ENCODE data around the gene PDCD6IP.

DNA sequence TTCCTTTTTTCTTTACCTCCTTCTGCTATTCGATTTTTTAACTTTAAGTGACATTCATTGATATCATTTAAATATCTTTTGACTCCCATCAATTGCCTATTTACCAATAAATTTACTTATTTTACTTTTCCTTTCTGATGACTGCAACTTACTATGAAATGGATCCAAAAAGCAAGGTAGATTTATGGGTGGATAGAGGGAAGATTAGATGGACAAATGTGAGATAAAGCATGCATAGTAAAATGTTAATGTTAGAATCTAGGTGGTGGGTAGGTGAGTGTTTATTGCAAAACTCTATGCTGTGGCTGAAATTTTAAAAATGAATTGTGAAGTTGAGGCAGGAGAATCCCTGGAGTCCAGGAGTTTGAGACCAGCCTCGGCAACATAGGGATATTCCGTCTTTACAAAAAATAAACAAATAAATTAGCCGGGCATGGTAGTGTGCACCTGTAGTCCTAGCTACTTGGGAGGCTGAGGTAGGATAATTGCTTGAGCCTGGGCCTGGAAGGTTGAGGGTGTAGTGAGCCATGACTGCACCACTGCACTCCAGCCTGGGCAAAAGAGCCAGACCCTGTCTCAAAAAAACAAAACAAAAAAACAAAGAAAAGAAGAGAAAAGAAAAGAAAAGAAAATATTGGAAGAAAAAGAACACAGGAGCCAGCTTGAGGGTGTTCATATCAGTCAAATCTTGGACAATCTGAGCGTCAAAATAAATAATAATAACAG lies 6.1 kb upstream of the PDCD6IP start:
- no peak for TF ChIP-seq REL (CRISPR knock-in tag; conservative IDR thresholded peaks at IDR 0.05)
- TF ChIP-seq, protein P1, sequence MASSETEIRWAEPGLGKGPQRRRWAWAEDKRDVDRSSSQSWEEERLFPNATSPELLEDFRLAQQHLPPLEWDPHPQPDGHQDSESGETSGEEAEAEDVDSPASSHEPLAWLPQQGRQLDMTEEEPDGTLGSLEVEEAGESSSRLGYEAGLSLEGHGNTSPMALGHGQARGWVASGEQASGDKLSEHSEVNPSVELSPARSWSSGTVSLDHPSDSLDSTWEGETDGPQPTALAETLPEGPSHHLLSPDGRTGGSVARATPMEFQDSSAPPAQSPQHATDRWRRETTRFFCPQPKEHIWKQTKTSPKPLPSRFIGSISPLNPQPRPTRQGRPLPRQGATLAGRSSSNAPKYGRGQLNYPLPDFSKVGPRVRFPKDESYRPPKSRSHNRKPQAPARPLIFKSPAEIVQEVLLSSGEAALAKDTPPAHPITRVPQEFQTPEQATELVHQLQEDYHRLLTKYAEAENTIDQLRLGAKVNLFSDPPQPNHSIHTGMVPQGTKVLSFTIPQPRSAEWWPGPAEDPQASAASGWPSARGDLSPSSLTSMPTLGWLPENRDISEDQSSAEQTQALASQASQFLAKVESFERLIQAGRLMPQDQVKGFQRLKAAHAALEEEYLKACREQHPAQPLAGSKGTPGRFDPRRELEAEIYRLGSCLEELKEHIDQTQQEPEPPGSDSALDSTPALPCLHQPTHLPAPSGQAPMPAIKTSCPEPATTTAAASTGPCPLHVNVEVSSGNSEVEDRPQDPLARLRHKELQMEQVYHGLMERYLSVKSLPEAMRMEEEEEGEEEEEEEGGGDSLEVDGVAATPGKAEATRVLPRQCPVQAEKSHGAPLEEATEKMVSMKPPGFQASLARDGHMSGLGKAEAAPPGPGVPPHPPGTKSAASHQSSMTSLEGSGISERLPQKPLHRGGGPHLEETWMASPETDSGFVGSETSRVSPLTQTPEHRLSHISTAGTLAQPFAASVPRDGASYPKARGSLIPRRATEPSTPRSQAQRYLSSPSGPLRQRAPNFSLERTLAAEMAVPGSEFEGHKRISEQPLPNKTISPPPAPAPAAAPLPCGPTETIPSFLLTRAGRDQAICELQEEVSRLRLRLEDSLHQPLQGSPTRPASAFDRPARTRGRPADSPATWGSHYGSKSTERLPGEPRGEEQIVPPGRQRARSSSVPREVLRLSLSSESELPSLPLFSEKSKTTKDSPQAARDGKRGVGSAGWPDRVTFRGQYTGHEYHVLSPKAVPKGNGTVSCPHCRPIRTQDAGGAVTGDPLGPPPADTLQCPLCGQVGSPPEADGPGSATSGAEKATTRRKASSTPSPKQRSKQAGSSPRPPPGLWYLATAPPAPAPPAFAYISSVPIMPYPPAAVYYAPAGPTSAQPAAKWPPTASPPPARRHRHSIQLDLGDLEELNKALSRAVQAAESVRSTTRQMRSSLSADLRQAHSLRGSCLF (CRISPR knock-in tag; IDR thresholded peaks at IDR 0.05; ENCODE audit: borderline replicate concordance) = no peak
- TF ChIP-seq CHD2 (IDR thresholded peaks at IDR 0.05; ENCODE audit: low read depth, low read length) = no peak
- TF ChIP-seq, protein P2, sequence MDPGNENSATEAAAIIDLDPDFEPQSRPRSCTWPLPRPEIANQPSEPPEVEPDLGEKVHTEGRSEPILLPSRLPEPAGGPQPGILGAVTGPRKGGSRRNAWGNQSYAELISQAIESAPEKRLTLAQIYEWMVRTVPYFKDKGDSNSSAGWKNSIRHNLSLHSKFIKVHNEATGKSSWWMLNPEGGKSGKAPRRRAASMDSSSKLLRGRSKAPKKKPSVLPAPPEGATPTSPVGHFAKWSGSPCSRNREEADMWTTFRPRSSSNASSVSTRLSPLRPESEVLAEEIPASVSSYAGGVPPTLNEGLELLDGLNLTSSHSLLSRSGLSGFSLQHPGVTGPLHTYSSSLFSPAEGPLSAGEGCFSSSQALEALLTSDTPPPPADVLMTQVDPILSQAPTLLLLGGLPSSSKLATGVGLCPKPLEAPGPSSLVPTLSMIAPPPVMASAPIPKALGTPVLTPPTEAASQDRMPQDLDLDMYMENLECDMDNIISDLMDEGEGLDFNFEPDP (CRISPR knock-in tag; conservative IDR thresholded peaks at IDR 0.05) = no peak
- no peak for TF ChIP-seq RBM22 (optimal IDR thresholded peaks at IDR 0.05; ENCODE audit: low read length)
- TF ChIP-seq, protein P3, sequence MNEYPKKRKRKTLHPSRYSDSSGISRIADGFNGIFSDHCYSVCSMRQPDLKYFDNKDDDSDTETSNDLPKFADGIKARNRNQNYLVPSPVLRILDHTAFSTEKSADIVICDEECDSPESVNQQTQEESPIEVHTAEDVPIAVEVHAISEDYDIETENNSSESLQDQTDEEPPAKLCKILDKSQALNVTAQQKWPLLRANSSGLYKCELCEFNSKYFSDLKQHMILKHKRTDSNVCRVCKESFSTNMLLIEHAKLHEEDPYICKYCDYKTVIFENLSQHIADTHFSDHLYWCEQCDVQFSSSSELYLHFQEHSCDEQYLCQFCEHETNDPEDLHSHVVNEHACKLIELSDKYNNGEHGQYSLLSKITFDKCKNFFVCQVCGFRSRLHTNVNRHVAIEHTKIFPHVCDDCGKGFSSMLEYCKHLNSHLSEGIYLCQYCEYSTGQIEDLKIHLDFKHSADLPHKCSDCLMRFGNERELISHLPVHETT (CRISPR knock-in tag; conservative IDR thresholded peaks at IDR 0.05) = no peak
- no peak for TF ChIP-seq ZKSCAN8 (CRISPR knock-in tag; IDR thresholded peaks at IDR 0.05; ENCODE audit: borderline replicate concordance)
